GM12864 (cell line): ENCODE data around the gene RNF181.

Source experiments
- DNase-seq: peaks from one replicate; pipeline ENCODE4 v3.0.0-alpha.2; 2011; ENCODE audit warnings: low read depth
- H3K4me3 ChIP-seq: 2 replicates; pipeline ENCODE4 v1.5.1; 2011; ENCODE audit warnings: mild to moderate bottlenecking, low read depth, low read length, control low read depth
- CTCF ChIP-seq: IDR thresholded peaks from 2 replicates; pipeline ENCODE4 v1.5.1; 2011; ENCODE audit warnings: low read depth, mild to moderate bottlenecking, moderate library complexity, low read length, control low read depth, inconsistent platforms; ENCODE audit errors: missing control alignments

Gene RNF181

GRCh38 chr2:85549826-85550225 is 45.7 kb upstream of the RNF181 start:
- H3K4me3 ChIP-seq = no peak overlapping the region
- no peak for TF ChIP-seq CTCF
- no peak for DNase-seq

- no peak for DNase-seq
- TF ChIP-seq CTCF = no peak
- no peak overlapping the region for H3K4me3 ChIP-seq
Observed at GRCh38 chr2:85550486-85550885, 45.1 kb upstream of the RNF181 start.

GRCh38 chr2:85551698-85552678 is 43.6 kb upstream of the RNF181 start:
- DNase-seq = no peak
- H3K4me3 ChIP-seq = no peak overlapping the region
- TF ChIP-seq CTCF = peak; percentile 89

- DNase-seq = no peak
- no peak overlapping the region for H3K4me3 ChIP-seq
- TF ChIP-seq CTCF = no peak
Observed at GRCh38 chr2:85553184-85553583, 42.4 kb upstream of the RNF181 start.

GRCh38 chr2:85554980-85555612 is 40.4 kb upstream of the RNF181 start:
- no peak for DNase-seq
- H3K4me3 ChIP-seq = no peak overlapping the region
- no peak for TF ChIP-seq CTCF

- no peak for DNase-seq
- no peak overlapping the region for H3K4me3 ChIP-seq
- TF ChIP-seq CTCF = no peak
Observed at GRCh38 chr2:85557130-85557529, 38.4 kb upstream of the RNF181 start.
